HCT116 (cell line): Measurements from ENCODE around the gene SCN4A.

ENCODE experiments used
- ATF3 ChIP-seq: IDR thresholded peaks from 2 replicates; pipeline ENCODE4 v1.6.1; 2012
- CEBPB ChIP-seq: IDR thresholded peaks from 2 replicates; pipeline ENCODE4 v1.6.1; 2012; ENCODE audit warnings: low read depth
- EGR1 ChIP-seq: IDR thresholded peaks from 2 replicates; pipeline ENCODE4 v1.6.1; 2012; ENCODE audit warnings: low read depth
- EZH2phosphoT487 ChIP-seq: fragments of 200-600 bp; IDR thresholded peaks from 2 replicates; pipeline ENCODE4 v1.6.1; 2018; ENCODE audit warnings: antibody characterized with exemption, borderline replicate concordance
- POLR2A ChIP-seq: IDR thresholded peaks from 2 replicates; pipeline ENCODE4 v1.7.0; 2011; ENCODE audit warnings: borderline replicate concordance; ENCODE audit not compliant: insufficient read depth, insufficient read length; ENCODE audit errors: extremely low read depth
- RAD21 ChIP-seq: IDR thresholded peaks from 2 replicates; pipeline ENCODE4 v1.6.1; 2012; ENCODE audit warnings: low read depth, mild to moderate bottlenecking
- REST ChIP-seq: IDR thresholded peaks from 2 replicates; pipeline ENCODE4 v1.6.1; 2012; ENCODE audit warnings: low read depth
- SIN3A ChIP-seq: IDR thresholded peaks from 2 replicates; pipeline ENCODE4 v1.6.1; 2012; ENCODE audit warnings: low read depth
- TCF7L2 ChIP-seq: IDR thresholded peaks from 2 replicates; pipeline ENCODE4 v1.7.0; 2011; ENCODE audit warnings: borderline replicate concordance, inconsistent platforms; ENCODE audit not compliant: insufficient read depth, insufficient read length; ENCODE audit errors: extremely low read depth
- YY1 ChIP-seq: IDR thresholded peaks from 2 replicates; pipeline ENCODE4 v1.6.1; 2011; ENCODE audit warnings: low read length, low read depth, moderate library complexity, mild to moderate bottlenecking; ENCODE audit not compliant: insufficient replicate concordance; ENCODE audit errors: extremely low read depth
- ZBTB33 ChIP-seq: IDR thresholded peaks from 2 replicates; pipeline ENCODE4 v1.6.1; 2011; ENCODE audit warnings: mild to moderate bottlenecking, low read length, moderate library complexity; ENCODE audit not compliant: insufficient replicate concordance; ENCODE audit errors: extremely low read depth
- ZFX ChIP-seq: fragments of 450-650 bp; IDR thresholded peaks from 2 replicates; pipeline ENCODE4 v1.6.1; 2017
- TF ChIP-seq, protein P1 (sequence below), 3 experiments: fragments of 200-600 bp in 1 of 3; sonication (generic) in 1 of 3; IDR thresholded peaks in 2 of 3; conservative IDR thresholded peaks in 1 of 3; 2 replicates each; pipeline ENCODE4 v1.5.1; 2012 to 2017; ENCODE audit warnings: low read depth in 2 of 3, low read length in 2 of 3, antibody characterized with exemption in 1 of 3, borderline replicate concordance in 1 of 3, control low read depth in 1 of 3, mild to moderate bottlenecking in 1 of 3, mixed read lengths in 1 of 3, mixed run types in 1 of 3, moderate library complexity in 1 of 3; ENCODE audit not compliant: insufficient read depth in 1 of 3

GRCh38 chr17:63937920-63938319 lies 34.8 kb downstream of the SCN4A start:
- TF ChIP-seq ZFX (no peak), CEBPB (no peak), SIN3A (no peak), POLR2A (no peak), TCF7L2 (no peak), EZH2phosphoT487 (no peak), ZBTB33 (no peak), ATF3 (no peak), RAD21 (no peak), REST (no peak), YY1 (no peak), EGR1 (no peak)
- TF ChIP-seq, protein P1, sequence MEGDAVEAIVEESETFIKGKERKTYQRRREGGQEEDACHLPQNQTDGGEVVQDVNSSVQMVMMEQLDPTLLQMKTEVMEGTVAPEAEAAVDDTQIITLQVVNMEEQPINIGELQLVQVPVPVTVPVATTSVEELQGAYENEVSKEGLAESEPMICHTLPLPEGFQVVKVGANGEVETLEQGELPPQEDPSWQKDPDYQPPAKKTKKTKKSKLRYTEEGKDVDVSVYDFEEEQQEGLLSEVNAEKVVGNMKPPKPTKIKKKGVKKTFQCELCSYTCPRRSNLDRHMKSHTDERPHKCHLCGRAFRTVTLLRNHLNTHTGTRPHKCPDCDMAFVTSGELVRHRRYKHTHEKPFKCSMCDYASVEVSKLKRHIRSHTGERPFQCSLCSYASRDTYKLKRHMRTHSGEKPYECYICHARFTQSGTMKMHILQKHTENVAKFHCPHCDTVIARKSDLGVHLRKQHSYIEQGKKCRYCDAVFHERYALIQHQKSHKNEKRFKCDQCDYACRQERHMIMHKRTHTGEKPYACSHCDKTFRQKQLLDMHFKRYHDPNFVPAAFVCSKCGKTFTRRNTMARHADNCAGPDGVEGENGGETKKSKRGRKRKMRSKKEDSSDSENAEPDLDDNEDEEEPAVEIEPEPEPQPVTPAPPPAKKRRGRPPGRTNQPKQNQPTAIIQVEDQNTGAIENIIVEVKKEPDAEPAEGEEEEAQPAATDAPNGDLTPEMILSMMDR (IDR thresholded peaks at IDR 0.05 in 2 of 3, conservative IDR thresholded peaks at IDR 0.05 in 1 of 3; ENCODE audit: borderline replicate concordance in 1 of 3, insufficient read depth in 1 of 3, low read depth in 2 of 3, low read length in 2 of 3), result no peak
